Prostate gland (tissue), 2 donors: ENCODE measurements around the gene ADAMTS13. TPM values are rescaled to one million over a fixed set of nuclear protein-coding genes. Genes with fewer than 3 reads are reported as not detected.

Experiments
- DNase-seq: peaks from one replicate; pipeline ENCODE4 v3.0.0-alpha.2; 2019; ENCODE audit warnings: low spot score
- H3K27ac ChIP-seq, 2 donors: fragments of 200-600 bp; sonication (generic); 2 replicates each; pipeline ENCODE4 v1.5.1; 2017 to 2019
- H3K27me3 ChIP-seq: fragments of 200-600 bp; sonication (generic); replicated peaks from 2 replicates; pipeline ENCODE4 v1.5.1; 2019; ENCODE audit not compliant: insufficient read depth
- H3K36me3 ChIP-seq, 2 donors: fragments of 200-600 bp; sonication (generic); 1 replicate in 1 of 2; 2 replicates in 1 of 2; pipeline versions ENCODE4 v1.5.1 to v1.8.1; 2017 to 2019
- H3K4me1 ChIP-seq: fragments of 200-600 bp; sonication (generic); replicated peaks from 2 replicates; pipeline ENCODE4 v1.5.1; 2019
- H3K4me3 ChIP-seq, 2 donors: fragments of 200-600 bp; sonication (generic); 2 replicates each; pipeline ENCODE4 v1.5.1; 2017 to 2019
- H3K9me3 ChIP-seq: fragments of 200-600 bp; sonication (generic); 2 replicates; pipeline ENCODE4 v1.5.1; 2017
- CTCF ChIP-seq, 4 experiments: fragments of 200-600 bp in 2 of 4; fragments of 450-650 bp in 2 of 4; sonication (generic) in 2 of 4; IDR thresholded peaks; 1 replicate in 3 of 4; 2 replicates in 1 of 4; pipeline ENCODE4 v1.5.1; 2016 to 2019; ENCODE audit warnings: antibody characterized with exemption in 4 of 4, mild to moderate bottlenecking in 2 of 4, moderate library complexity in 2 of 4
- POLR2A ChIP-seq: fragments of 450-650 bp; IDR thresholded peaks from one replicate; pipeline ENCODE4 v1.6.1; 2016; ENCODE audit warnings: antibody characterized with exemption, mild to moderate bottlenecking
- POLR2AphosphoS5 ChIP-seq: sonication (generic); formaldehyde crosslinking; IDR thresholded peaks from one replicate; pipeline ENCODE4 v1.6.1; 2017; ENCODE audit warnings: antibody characterized with exemption
- WGBS: methylation state at CpG from one replicate; pipeline ENCODE4 v1.1.5; 2018; 5-methylcytosine and 5-hydroxymethylcytosine counted together
- intact Hi-C: fragments of 100-400 bp; cut with DNase I; formaldehyde crosslinking; loops from one replicate; pipeline ENCODE4 v1.14.2; 2022
- total RNA-seq, 2 donors: library from RNA; depleted of rRNA; stranded (reverse); fragments of >200 nt; gene quantifications; one replicate each; pipeline ENCODE4 v1.1.0, GENCODE V29; 2016

The ADAMTS13 gene
- total RNA-seq, 2 donors from 2014 or later: 2.8 to 8.1 TPM

GRCh38 chr9:133502112-133502511 lies 79.9 kb downstream of the ADAMTS13 start:
- Histone ChIP-seq H3K9me3 (no peaks in the 10 kb centered on the region), H3K27me3 (no peaks in the 10 kb centered on the region), H3K4me1 (no peaks in the 10 kb centered on the region), H3K4me3 (no peak overlapping the region), H3K36me3 (no peaks in the 10 kb centered on the region), H3K27ac (no peak overlapping the region)
- TF ChIP-seq POLR2AphosphoS5 (no peak), POLR2A (no peak), CTCF (IDR thresholded peaks at IDR 0.05) (no peak)
- intact Hi-C loops: no loop called here
- 100% methylated on average over 1 of the region's 1 CpG for WGBS
- no peak for DNase-seq

- Histone ChIP-seq H3K9me3 (no peaks in the 10 kb centered on the region), H3K36me3 (no peaks in the 10 kb centered on the region), H3K4me1 (peaks cover 11% of the 10 kb centered on the region), H3K27ac (no peak overlapping the region), H3K27me3 (no peaks in the 10 kb centered on the region), H3K4me3 (no peak overlapping the region)
- intact Hi-C loops: no loop called here
- no peak for TF ChIP-seq CTCF (IDR thresholded peaks at IDR 0.05)
- TF ChIP-seq POLR2A: no peak
- TF ChIP-seq POLR2AphosphoS5: no peak
- no peak for DNase-seq
- WGBS: 92% methylated on average over 13 of the region's 13 CpGs
Measured at GRCh38 chr9:133505186-133505830, 83.1 kb downstream of the ADAMTS13 start.

- WGBS: 81% methylated on average over 23 of the region's 23 CpGs
- peaks cover 11% of the 10 kb centered on the region for H3K4me1 ChIP-seq
- TF ChIP-seq POLR2A (no peak), POLR2AphosphoS5 (no peak)
- H3K27ac ChIP-seq: no peak overlapping the region
- H3K4me3 ChIP-seq: no peak overlapping the region
- intact Hi-C loops: no loop called here
- H3K9me3 ChIP-seq: no peaks in the 10 kb centered on the region
- no peaks in the 10 kb centered on the region for H3K36me3 ChIP-seq
- no peak for DNase-seq
- no peaks in the 10 kb centered on the region for H3K27me3 ChIP-seq
Measured at GRCh38 chr9:133505901-133506652, 83.9 kb downstream of the ADAMTS13 start.

- intact Hi-C loops: no loop called here
- peaks cover 11% of the 10 kb centered on the region for H3K4me1 ChIP-seq
- 70% methylated on average over 18 of the region's 18 CpGs for WGBS
- DNase-seq: no peak
- peak; percentile 17 for TF ChIP-seq POLR2AphosphoS5
- TF ChIP-seq POLR2A: no peak
- no peak for TF ChIP-seq CTCF (IDR thresholded peaks at IDR 0.05)
- no peak overlapping the region for H3K27ac ChIP-seq
- no peaks in the 10 kb centered on the region for H3K36me3 ChIP-seq
- H3K27me3 ChIP-seq: no peaks in the 10 kb centered on the region
- H3K9me3 ChIP-seq: no peaks in the 10 kb centered on the region
- no peak overlapping the region for H3K4me3 ChIP-seq
Measured at GRCh38 chr9:133506653-133507038, 84.5 kb downstream of the ADAMTS13 start.

- no peak for TF ChIP-seq POLR2AphosphoS5
- TF ChIP-seq CTCF (IDR thresholded peaks at IDR 0.05): no peak
- no peak for TF ChIP-seq POLR2A
- Histone ChIP-seq H3K9me3 (no peaks in the 10 kb centered on the region), H3K4me3 (no peak overlapping the region), H3K27me3 (no peaks in the 10 kb centered on the region), H3K4me1 (peaks cover 11% of the 10 kb centered on the region), H3K27ac (no peak overlapping the region), H3K36me3 (no peaks in the 10 kb centered on the region)
- intact Hi-C loops: no loop called here
- 97% methylated on average over 24 of the region's 24 CpGs for WGBS
- no peak for DNase-seq
Measured at GRCh38 chr9:133507246-133507965, 85.2 kb downstream of the ADAMTS13 start.
